ENCODE measurements around the gene NYAP2.

NYAP2 gene

GRCh38 chr2:225602205-225602604, 202.7 kb downstream of the NYAP2 start:
- Histone ChIP-seq H3K4me3 (ENCODE audit: low read length in 2 of 2) (no peak overlapping the region), H2BK12ac (ENCODE audit: low read length) (no peak overlapping the region), H3K4ac (ENCODE audit: low read length) (no peak overlapping the region), H3K9ac (ENCODE audit: low read depth, low read length, poor library complexity) (no peak overlapping the region), H2AFZ (ENCODE audit: low read length) (no peak overlapping the region), H3K27me3 (ENCODE audit: control insufficient read depth in 3 of 3, insufficient read depth in 3 of 3, low read depth in 1 of 3, low read length in 3 of 3) (no peaks in the 10 kb centered on the region), H2BK120ac (ENCODE audit: low read depth, low read length) (no peak overlapping the region), H3K27ac (replicated peaks; ENCODE audit: low read length) (no peak overlapping the region), H3K9me3 (replicated peaks in 1 of 2; ENCODE audit: control insufficient read depth in 2 of 2, insufficient read depth in 1 of 2, low read depth in 1 of 2, low read length in 2 of 2) (peaks cover 0 to 1% of the 10 kb centered on the region in 2 donors), H3K23ac (ENCODE audit: low read depth, low read length, poor library complexity) (no peak overlapping the region), H3K4me2 (ENCODE audit: insufficient read depth, low read length, poor library complexity, severe bottlenecking) (no peak overlapping the region), H3K4me1 (ENCODE audit: control insufficient read depth in 2 of 2, insufficient read depth in 1 of 2, low read depth in 1 of 2, low read length in 2 of 2) (no peaks in the 10 kb centered on the region), H3K79me1 (ENCODE audit: low read depth, low read length) (no peaks in the 10 kb centered on the region), H4K8ac (ENCODE audit: low read depth, low read length) (no peak overlapping the region), H3K36me3 (replicated peaks in 1 of 2; ENCODE audit: control insufficient read depth in 2 of 2, insufficient read depth in 2 of 2, low read length in 2 of 2) (no peaks in the 10 kb centered on the region), H2BK5ac (ENCODE audit: low read length) (no peak overlapping the region), H2BK15ac (ENCODE audit: low read length) (no peak overlapping the region), H2AK5ac (ENCODE audit: low read depth, low read length) (no peak overlapping the region), H4K91ac (ENCODE audit: low read depth, low read length, poor library complexity) (no peak overlapping the region), H3K18ac (ENCODE audit: low read length) (no peak overlapping the region), H3K14ac (ENCODE audit: low read length) (no peak overlapping the region)
- WGBS, 2 donors (ENCODE audit: extremely low coverage in 2 of 2, insufficient read length in 2 of 2, insufficient replicate concordance in 1 of 2), result no CpG with 5 or more reads among the region's 4 CpGs
- DNase-seq (ENCODE audit: low spot score), result no peak

- no peak overlapping the region for H3K9ac ChIP-seq (ENCODE audit: low read depth, low read length, poor library complexity)
- no peak overlapping the region for H3K18ac ChIP-seq (ENCODE audit: low read length)
- H2BK12ac ChIP-seq (ENCODE audit: low read length), result no peak overlapping the region
- no peak overlapping the region for H3K4me3 ChIP-seq (ENCODE audit: low read length in 2 of 2)
- no peak overlapping the region for H4K8ac ChIP-seq (ENCODE audit: low read depth, low read length)
- H2BK120ac ChIP-seq (ENCODE audit: low read depth, low read length), result no peak overlapping the region
- H2AFZ ChIP-seq (ENCODE audit: low read length), result no peak overlapping the region
- no peaks in the 10 kb centered on the region for H3K27me3 ChIP-seq (ENCODE audit: control insufficient read depth in 3 of 3, insufficient read depth in 3 of 3, low read depth in 1 of 3, low read length in 3 of 3)
- H3K4me2 ChIP-seq (ENCODE audit: insufficient read depth, low read length, poor library complexity, severe bottlenecking), result no peak overlapping the region
- no peak overlapping the region for H3K14ac ChIP-seq (ENCODE audit: low read length)
- H3K23ac ChIP-seq (ENCODE audit: low read depth, low read length, poor library complexity), result no peak overlapping the region
- no peak overlapping the region for H2BK5ac ChIP-seq (ENCODE audit: low read length)
- no peak overlapping the region for H2AK5ac ChIP-seq (ENCODE audit: low read depth, low read length)
- DNase-seq (ENCODE audit: low spot score), result no peak
- H3K36me3 ChIP-seq (replicated peaks in 1 of 2; ENCODE audit: control insufficient read depth in 2 of 2, insufficient read depth in 2 of 2, low read length in 2 of 2), result no peaks in the 10 kb centered on the region
- H4K91ac ChIP-seq (ENCODE audit: low read depth, low read length, poor library complexity), result no peak overlapping the region
- H3K9me3 ChIP-seq (replicated peaks in 1 of 2; ENCODE audit: control insufficient read depth in 2 of 2, insufficient read depth in 1 of 2, low read depth in 1 of 2, low read length in 2 of 2), result no peaks in the 10 kb centered on the region
- no peak overlapping the region for H2BK15ac ChIP-seq (ENCODE audit: low read length)
- H3K79me1 ChIP-seq (ENCODE audit: low read depth, low read length), result no peaks in the 10 kb centered on the region
- H3K4ac ChIP-seq (ENCODE audit: low read length), result no peak overlapping the region
- no peaks in the 10 kb centered on the region for H3K4me1 ChIP-seq (ENCODE audit: control insufficient read depth in 2 of 2, insufficient read depth in 1 of 2, low read depth in 1 of 2, low read length in 2 of 2)
- no peak overlapping the region for H3K27ac ChIP-seq (replicated peaks; ENCODE audit: low read length)
- WGBS, 2 donors (ENCODE audit: extremely low coverage in 2 of 2, insufficient read length in 2 of 2, insufficient replicate concordance in 1 of 2), result no CpG with 5 or more reads among the region's 1 CpG
These were observed 208.6 kb downstream of the NYAP2 start for GRCh38 chr2:225608136-225608535.

- Histone ChIP-seq H2BK5ac (ENCODE audit: low read length) (no peak overlapping the region), H4K91ac (ENCODE audit: low read depth, low read length, poor library complexity) (no peak overlapping the region), H2BK120ac (ENCODE audit: low read depth, low read length) (no peak overlapping the region), H4K8ac (ENCODE audit: low read depth, low read length) (no peak overlapping the region), H3K79me1 (ENCODE audit: low read depth, low read length) (no peaks in the 10 kb centered on the region), H3K23ac (ENCODE audit: low read depth, low read length, poor library complexity) (no peak overlapping the region), H2AFZ (ENCODE audit: low read length) (no peak overlapping the region), H3K14ac (ENCODE audit: low read length) (no peak overlapping the region), H3K18ac (ENCODE audit: low read length) (no peak overlapping the region), H3K4ac (ENCODE audit: low read length) (no peak overlapping the region), H3K27me3 (ENCODE audit: control insufficient read depth in 3 of 3, insufficient read depth in 3 of 3, low read depth in 1 of 3, low read length in 3 of 3) (no peaks in the 10 kb centered on the region), H3K9ac (ENCODE audit: low read depth, low read length, poor library complexity) (no peak overlapping the region), H3K4me1 (ENCODE audit: control insufficient read depth in 2 of 2, insufficient read depth in 1 of 2, low read depth in 1 of 2, low read length in 2 of 2) (no peaks in the 10 kb centered on the region), H2BK15ac (ENCODE audit: low read length) (no peak overlapping the region), H2BK12ac (ENCODE audit: low read length) (no peak overlapping the region), H3K4me2 (ENCODE audit: insufficient read depth, low read length, poor library complexity, severe bottlenecking) (no peak overlapping the region), H3K27ac (replicated peaks; ENCODE audit: low read length) (no peak overlapping the region), H3K36me3 (replicated peaks in 1 of 2; ENCODE audit: control insufficient read depth in 2 of 2, insufficient read depth in 2 of 2, low read length in 2 of 2) (no peaks in the 10 kb centered on the region), H2AK5ac (ENCODE audit: low read depth, low read length) (no peak overlapping the region), H3K9me3 (replicated peaks in 1 of 2; ENCODE audit: control insufficient read depth in 2 of 2, insufficient read depth in 1 of 2, low read depth in 1 of 2, low read length in 2 of 2) (no peaks in the 10 kb centered on the region), H3K4me3 (ENCODE audit: low read length in 2 of 2) (no peak overlapping the region)
- WGBS, 2 donors (ENCODE audit: extremely low coverage in 2 of 2, insufficient read length in 2 of 2, insufficient replicate concordance in 1 of 2), result no CpG with 5 or more reads among the region's 1 CpG
- DNase-seq (ENCODE audit: low spot score), result no peak
These were observed 213.1 kb downstream of the NYAP2 start for GRCh38 chr2:225612636-225613035.

GRCh38 chr2:225614915-225615314, 215.4 kb downstream of the NYAP2 start:
- H3K14ac ChIP-seq (ENCODE audit: low read length), result no peak overlapping the region
- no peak overlapping the region for H3K18ac ChIP-seq (ENCODE audit: low read length)
- no peak overlapping the region for H3K4me2 ChIP-seq (ENCODE audit: insufficient read depth, low read length, poor library complexity, severe bottlenecking)
- no peak overlapping the region for H3K4ac ChIP-seq (ENCODE audit: low read length)
- no peaks in the 10 kb centered on the region for H3K27me3 ChIP-seq (ENCODE audit: control insufficient read depth in 3 of 3, insufficient read depth in 3 of 3, low read depth in 1 of 3, low read length in 3 of 3)
- no peaks in the 10 kb centered on the region for H3K79me1 ChIP-seq (ENCODE audit: low read depth, low read length)
- no peak overlapping the region for H2AK5ac ChIP-seq (ENCODE audit: low read depth, low read length)
- H2BK5ac ChIP-seq (ENCODE audit: low read length), result no peak overlapping the region
- no CpG with 5 or more reads among the region's 2 CpGs for WGBS, 2 donors (ENCODE audit: extremely low coverage in 2 of 2, insufficient read length in 2 of 2, insufficient replicate concordance in 1 of 2)
- no peak overlapping the region for H2BK120ac ChIP-seq (ENCODE audit: low read depth, low read length)
- no peak for DNase-seq (ENCODE audit: low spot score)
- H3K27ac ChIP-seq (replicated peaks; ENCODE audit: low read length), result no peak overlapping the region
- no peak overlapping the region for H2BK12ac ChIP-seq (ENCODE audit: low read length)
- H4K8ac ChIP-seq (ENCODE audit: low read depth, low read length), result no peak overlapping the region
- no peak overlapping the region for H3K9ac ChIP-seq (ENCODE audit: low read depth, low read length, poor library complexity)
- H3K4me1 ChIP-seq (ENCODE audit: control insufficient read depth in 2 of 2, insufficient read depth in 1 of 2, low read depth in 1 of 2, low read length in 2 of 2), result no peaks in the 10 kb centered on the region
- no peak overlapping the region for H4K91ac ChIP-seq (ENCODE audit: low read depth, low read length, poor library complexity)
- no peaks in the 10 kb centered on the region for H3K36me3 ChIP-seq (replicated peaks in 1 of 2; ENCODE audit: control insufficient read depth in 2 of 2, insufficient read depth in 2 of 2, low read length in 2 of 2)
- H3K9me3 ChIP-seq (replicated peaks in 1 of 2; ENCODE audit: control insufficient read depth in 2 of 2, insufficient read depth in 1 of 2, low read depth in 1 of 2, low read length in 2 of 2), result no peaks in the 10 kb centered on the region
- H3K4me3 ChIP-seq (ENCODE audit: low read length in 2 of 2), result no peak overlapping the region
- H2BK15ac ChIP-seq (ENCODE audit: low read length), result no peak overlapping the region
- no peak overlapping the region for H2AFZ ChIP-seq (ENCODE audit: low read length)
- H3K23ac ChIP-seq (ENCODE audit: low read depth, low read length, poor library complexity), result no peak overlapping the region
